Sigmoid colon (tissue), 4 donors: ENCODE results near the gene ATF7.

Experiments used
- EP300 ChIP-seq, 4 donors: sonication (generic); formaldehyde crosslinking; IDR thresholded peaks; one replicate each; pipeline ENCODE4 v1.6.1; 2017; ENCODE audit warnings: antibody characterized with exemption in 4 of 4
- TF ChIP-seq, protein P1 (sequence below), 4 experiments: fragments of 450-650 bp in 3 of 4; fragments of 200-600 bp in 1 of 4; IDR thresholded peaks; one replicate each; pipeline ENCODE4 v1.5.1; 2016 to 2019; ENCODE audit warnings: antibody characterized with exemption in 4 of 4, mild to moderate bottlenecking in 3 of 4, moderate library complexity in 2 of 4

- TF ChIP-seq, protein P1, sequence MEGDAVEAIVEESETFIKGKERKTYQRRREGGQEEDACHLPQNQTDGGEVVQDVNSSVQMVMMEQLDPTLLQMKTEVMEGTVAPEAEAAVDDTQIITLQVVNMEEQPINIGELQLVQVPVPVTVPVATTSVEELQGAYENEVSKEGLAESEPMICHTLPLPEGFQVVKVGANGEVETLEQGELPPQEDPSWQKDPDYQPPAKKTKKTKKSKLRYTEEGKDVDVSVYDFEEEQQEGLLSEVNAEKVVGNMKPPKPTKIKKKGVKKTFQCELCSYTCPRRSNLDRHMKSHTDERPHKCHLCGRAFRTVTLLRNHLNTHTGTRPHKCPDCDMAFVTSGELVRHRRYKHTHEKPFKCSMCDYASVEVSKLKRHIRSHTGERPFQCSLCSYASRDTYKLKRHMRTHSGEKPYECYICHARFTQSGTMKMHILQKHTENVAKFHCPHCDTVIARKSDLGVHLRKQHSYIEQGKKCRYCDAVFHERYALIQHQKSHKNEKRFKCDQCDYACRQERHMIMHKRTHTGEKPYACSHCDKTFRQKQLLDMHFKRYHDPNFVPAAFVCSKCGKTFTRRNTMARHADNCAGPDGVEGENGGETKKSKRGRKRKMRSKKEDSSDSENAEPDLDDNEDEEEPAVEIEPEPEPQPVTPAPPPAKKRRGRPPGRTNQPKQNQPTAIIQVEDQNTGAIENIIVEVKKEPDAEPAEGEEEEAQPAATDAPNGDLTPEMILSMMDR (IDR thresholded peaks at IDR 0.05), result no peak
- no peak for TF ChIP-seq EP300 (IDR thresholded peaks at IDR 0.05)
Observed at GRCh38 chr12:53616950-53617349, 9.2 kb downstream of the ATF7 start.
